Right lobe of liver (tissue), 4 donors: ENCODE measurements around the gene ANO6.

Experiments
- CTCF ChIP-seq, 4 donors: fragments of 200-600 bp in 3 of 4; fragments of 450-650 bp in 1 of 4; IDR thresholded peaks; one replicate each; pipeline versions ENCODE4 v1.5.1 to v1.8.0; 2016 to 2022; ENCODE audit warnings: antibody characterized with exemption in 4 of 4, mild to moderate bottlenecking in 2 of 4
- POLR2A ChIP-seq: fragments of 450-650 bp; IDR thresholded peaks from one replicate; pipeline ENCODE4 v1.6.1; 2017; ENCODE audit warnings: antibody characterized with exemption, mild to moderate bottlenecking
- donor health status: DM: no; HTN: no; CAD: no.
- donor health status: DM: no; HTN: no; CAD: no.
- donor health status: DM: no; HTN: yes; CAD: no.

- TF ChIP-seq CTCF (IDR thresholded peaks at IDR 0.05) (no peak), POLR2A (no peak)
Measured at GRCh38 chr12:45234139-45234865, 18.4 kb downstream of the ANO6 start.
